ENCODE data around the gene LMLN. TPM values are rescaled to one million over a fixed set of nuclear protein-coding genes. Genes with fewer than 3 reads are reported as not detected.

The LMLN gene
- total and polyA plus RNA-seq, 4 donors = 2.4 to 17.2 (median 8.2) TPM

- H3K27me3 ChIP-seq (ENCODE audit: control insufficient read depth in 3 of 3, insufficient read depth in 3 of 3, low read length in 2 of 3) = no peaks in the 10 kb centered on the region
- H3K27ac ChIP-seq (ENCODE audit: low read depth in 1 of 2, low read length in 1 of 2) = no peak overlapping the region
- DNase-seq (no peak), ATAC-seq (ENCODE audit: insufficient read depth, low FRiP score) (no peak)
- TF ChIP-seq CTCF (IDR thresholded peaks at IDR 0.05; ENCODE audit: control extremely low read depth, extremely low read depth) = no peak
- no peaks in the 10 kb centered on the region for H3K4me1 ChIP-seq (ENCODE audit: control insufficient read depth in 5 of 5, insufficient read depth in 5 of 5, low read length in 5 of 5)
- no peak overlapping the region for H3K9ac ChIP-seq (ENCODE audit: insufficient read depth in 1 of 2, low read length in 2 of 2)
- WGBS, 2 donors = 96% methylated on average over 5 of the region's 5 CpGs
- no peaks in the 10 kb centered on the region for H3K9me3 ChIP-seq (ENCODE audit: control insufficient read depth in 4 of 4, insufficient read depth in 3 of 4, low read length in 3 of 4)
- H3K4me3 ChIP-seq = no peak overlapping the region
- H3K36me3 ChIP-seq (ENCODE audit: control insufficient read depth in 4 of 4, insufficient read depth in 4 of 4, low read length in 4 of 4) = peaks cover 0 to 7% (median 2%) of the 10 kb centered on the region in 4 donors
These were observed 57.1 kb downstream of the LMLN start for GRCh38 chr3:198017090-198017489.

- no peak for TF ChIP-seq CTCF (IDR thresholded peaks at IDR 0.05; ENCODE audit: control extremely low read depth, extremely low read depth)
- 89 to 90% methylated on average over 4 of the region's 4 CpGs for WGBS, 2 donors
These were observed 58.4 kb downstream of the LMLN start for GRCh38 chr3:198018416-198018815.

GRCh38 chr3:198019115-198019514, 59.1 kb downstream of the LMLN start:
- no peak overlapping the region for H3K4me3 ChIP-seq
- WGBS, 2 donors = 76 to 83% methylated on average over 2 of the region's 2 CpGs

More at GRCh38 chr3:198018416-198018815, 58.4 kb downstream of the LMLN start:
- H3K9ac ChIP-seq (ENCODE audit: insufficient read depth in 1 of 2, low read length in 2 of 2) = no peak overlapping the region
- no peak for DNase-seq
- H3K9me3 ChIP-seq (ENCODE audit: control insufficient read depth in 4 of 4, insufficient read depth in 3 of 4, low read length in 3 of 4) = no peaks in the 10 kb centered on the region
- no peaks in the 10 kb centered on the region for H3K27me3 ChIP-seq (ENCODE audit: control insufficient read depth in 3 of 3, insufficient read depth in 3 of 3, low read length in 2 of 3)
- no peaks in the 10 kb centered on the region for H3K4me1 ChIP-seq (ENCODE audit: control insufficient read depth in 5 of 5, insufficient read depth in 5 of 5, low read length in 5 of 5)
- peaks cover 0 to 11% (median 2%) of the 10 kb centered on the region in 4 donors for H3K36me3 ChIP-seq (ENCODE audit: control insufficient read depth in 4 of 4, insufficient read depth in 4 of 4, low read length in 4 of 4)
- ATAC-seq (ENCODE audit: insufficient read depth, low FRiP score) = no peak
- H3K27ac ChIP-seq (ENCODE audit: low read depth in 1 of 2, low read length in 1 of 2) = no peak overlapping the region
- H3K4me3 ChIP-seq = no peak overlapping the region

More at GRCh38 chr3:198019115-198019514, 59.1 kb downstream of the LMLN start:
- H3K4me1 ChIP-seq (ENCODE audit: control insufficient read depth in 5 of 5, insufficient read depth in 5 of 5, low read length in 5 of 5) = no peaks in the 10 kb centered on the region
- TF ChIP-seq CTCF (IDR thresholded peaks at IDR 0.05; ENCODE audit: control extremely low read depth, extremely low read depth) = no peak
- ATAC-seq (ENCODE audit: insufficient read depth, low FRiP score) (no peak), DNase-seq (no peak)
- no peak overlapping the region for H3K27ac ChIP-seq (ENCODE audit: low read depth in 1 of 2, low read length in 1 of 2)
- peaks cover 0 to 11% (median 2%) of the 10 kb centered on the region in 4 donors for H3K36me3 ChIP-seq (ENCODE audit: control insufficient read depth in 4 of 4, insufficient read depth in 4 of 4, low read length in 4 of 4)
- no peaks in the 10 kb centered on the region for H3K27me3 ChIP-seq (ENCODE audit: control insufficient read depth in 3 of 3, insufficient read depth in 3 of 3, low read length in 2 of 3)
- H3K9ac ChIP-seq (ENCODE audit: insufficient read depth in 1 of 2, low read length in 2 of 2) = no peak overlapping the region
- no peaks in the 10 kb centered on the region for H3K9me3 ChIP-seq (ENCODE audit: control insufficient read depth in 4 of 4, insufficient read depth in 3 of 4, low read length in 3 of 4)

All from lung (tissue), 12 donors.